ENCODE results near the gene KDM3B. TPM values are rescaled to one million over a fixed set of nuclear protein-coding genes. Genes with fewer than 3 reads are reported as not detected.

The KDM3B gene
- total RNA-seq, 6 donors from 2014 or later, result 54.8 to 110 (median 56.8) TPM

GRCh38 chr5:138464008-138464387, 111.5 kb downstream of the KDM3B start:
- WGBS, 2 donors, result 0% methylated on average over 26 of the region's 34 CpGs; no CpG with 5 or more reads in 1 of the 2 donors
- peak; percentile 76 to 93 for ATAC-seq (ENCODE audit: low FRiP score in 2 of 2)
- TF ChIP-seq POLR2A (IDR thresholded peaks at IDR 0.05) (peak in 1 of 4 donors; percentile 86), CTCF (IDR thresholded peaks at IDR 0.05) (peak; percentile 95 to 98 (median 96)), EP300 (IDR thresholded peaks at IDR 0.05) (no peak), POLR2AphosphoS5 (IDR thresholded peaks at IDR 0.05) (peak; percentile 88 to 91)

GRCh38 chr5:138464388-138465260, 112.1 kb downstream of the KDM3B start:
- ATAC-seq (ENCODE audit: low FRiP score in 2 of 2) (peak; percentile 81 to 92), DNase-seq (peak; percentile 95 to 97)
- TF ChIP-seq EP300 (IDR thresholded peaks at IDR 0.05) (no peak), POLR2AphosphoS5 (IDR thresholded peaks at IDR 0.05) (peak; percentile 62 to 74), CTCF (IDR thresholded peaks at IDR 0.05) (peak in 5 of 6 experiments; percentile 43 to 68 (median 61)), POLR2A (IDR thresholded peaks at IDR 0.05) (peak in 2 of 4 donors; percentile 3 to 49)
- Histone ChIP-seq H3K36me3 (peaks cover 0 to 17% (median 8%) of the 10 kb centered on the region in 4 donors), H3K4me1 (peaks cover 26 to 40% (median 34%) of the 10 kb centered on the region in 4 donors), H3K27me3 (no peaks in the 10 kb centered on the region), H3K4me3 (peak overlapping the region; percentile 77 to 81 (median 78)), H3K27ac (peak overlapping the region; percentile 96 to 99 (median 96)), H3K9me3 (no peaks in the 10 kb centered on the region)
- 0% methylated on average over 1 to 30 of the region's 64 CpGs for WGBS, 2 donors

More at GRCh38 chr5:138464008-138464387, 111.5 kb downstream of the KDM3B start:
- peak overlapping the region; percentile 96 to 99 (median 96) for H3K27ac ChIP-seq
- no peaks in the 10 kb centered on the region for H3K9me3 ChIP-seq
- no peaks in the 10 kb centered on the region for H3K27me3 ChIP-seq
- peaks cover 26 to 40% (median 34%) of the 10 kb centered on the region in 4 donors for H3K4me1 ChIP-seq
- peak; percentile 95 to 100 for DNase-seq
- peaks cover 0 to 17% (median 8%) of the 10 kb centered on the region in 4 donors for H3K36me3 ChIP-seq
- peak overlapping the region; percentile 77 to 81 (median 78) for H3K4me3 ChIP-seq

- Histone ChIP-seq H3K4me3 (peak within 1 kb of the TSS; percentile 77 to 81 (median 78)), H3K36me3 (peaks cover 0 to 17% (median 8%) of the 10 kb centered on the region in 4 donors), H3K27me3 (no peaks in the 10 kb centered on the region), H3K4me1 (peaks cover 26 to 40% (median 34%) of the 10 kb centered on the region in 4 donors), H3K27ac (peak within 1 kb of the TSS; percentile 96 to 99 (median 96)), H3K9me3 (no peaks in the 10 kb centered on the region)
- 0 to 1% methylated on average over 14 to 30 of the region's 85 CpGs for WGBS, 2 donors
- ATAC-seq (ENCODE audit: low FRiP score in 2 of 2) (peak; percentile 66 to 79), DNase-seq (peak; percentile 95 to 97)
- TF ChIP-seq EP300 (IDR thresholded peaks at IDR 0.05), result peak in 1 of 4 donors; percentile 3
- TF ChIP-seq POLR2A (IDR thresholded peaks at IDR 0.05), result peak; percentile 54 to 98 (median 96)
- TF ChIP-seq POLR2AphosphoS5 (IDR thresholded peaks at IDR 0.05), result peak; percentile 54 to 94
- peak in 4 of 6 experiments; percentile 19 to 67 (median 35) for TF ChIP-seq CTCF (IDR thresholded peaks at IDR 0.05)
These were observed 113.0 kb downstream of the KDM3B start, which contains the start of gene EGR1 for GRCh38 chr5:138465261-138466124. Gene EGR1, plus strand, starts transcription at chr5:138465479. Its CDS starts 283 bp downstream, at chr5:138465762.

GRCh38 chr5:138466125-138466899, 113.8 kb downstream of the KDM3B start:
- ATAC-seq (ENCODE audit: low FRiP score in 2 of 2) (no peak), DNase-seq (peak; percentile 48 to 88)

More at GRCh38 chr5:138466125-138466899, 113.8 kb downstream of the KDM3B start:
- WGBS, 2 donors, result 22 to 32% methylated on average over 12 to 38 of the region's 39 CpGs
- Histone ChIP-seq H3K4me1 (peaks cover 26 to 40% (median 34%) of the 10 kb centered on the region in 4 donors), H3K27ac (peak overlapping the region in 2 of 4 donors; percentile 96 to 99), H3K36me3 (peaks cover 0 to 17% (median 8%) of the 10 kb centered on the region in 4 donors), H3K27me3 (no peaks in the 10 kb centered on the region), H3K4me3 (peak overlapping the region; percentile 77 to 81 (median 78)), H3K9me3 (no peaks in the 10 kb centered on the region)
- TF ChIP-seq POLR2A (IDR thresholded peaks at IDR 0.05), result no peak
- no peak for TF ChIP-seq POLR2AphosphoS5 (IDR thresholded peaks at IDR 0.05)
- TF ChIP-seq EP300 (IDR thresholded peaks at IDR 0.05), result no peak
- TF ChIP-seq CTCF (IDR thresholded peaks at IDR 0.05), result no peak
